ENCODE measurements around the gene PHTF2.

DNA sequence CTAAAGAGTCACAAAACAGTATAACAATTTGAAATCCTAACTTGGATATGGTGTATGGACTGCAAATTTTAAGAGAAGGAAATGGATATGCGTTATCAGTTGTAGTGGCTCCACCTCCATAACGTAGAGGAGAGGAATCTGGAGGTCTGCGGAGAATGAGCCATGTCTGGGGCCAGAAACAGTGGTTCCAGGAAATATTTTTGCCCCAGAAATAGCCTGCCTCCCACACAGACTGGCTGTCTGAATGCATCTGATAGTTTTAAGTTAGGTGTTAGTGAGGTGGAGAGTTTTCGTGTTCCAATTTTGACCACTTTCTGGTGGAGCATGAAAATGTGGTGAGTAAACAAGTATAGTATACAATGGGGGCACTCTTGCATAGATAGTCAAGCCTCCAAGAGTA is 1.6 kb downstream of the PHTF2 start:
- TF ChIP-seq CTCF (IDR thresholded peaks at IDR 0.05; ENCODE audit: insufficient read depth, low read depth, low read length) (no peak), EZH2 (IDR thresholded peaks at IDR 0.05; ENCODE audit: insufficient read depth, low read length) (no peak)

Measured in astrocyte (in vitro differentiated cells and primary cell).